Loucy (cell line): ENCODE data around the gene CASQ1.

Experiments
- EZH2phosphoT487 ChIP-seq: fragments of 200-600 bp; IDR thresholded peaks from 2 replicates; pipeline ENCODE4 v1.6.1; 2018; ENCODE audit warnings: antibody characterized with exemption, mild to moderate bottlenecking, moderate library complexity, borderline replicate concordance
- TF ChIP-seq, protein P1 (sequence below): fragments of 200-600 bp; sonication (generic); conservative IDR thresholded peaks from 2 replicates; pipeline ENCODE4 v1.5.1; 2014; ENCODE audit warnings: mild to moderate bottlenecking, antibody characterized with exemption, low read length

DNA sequence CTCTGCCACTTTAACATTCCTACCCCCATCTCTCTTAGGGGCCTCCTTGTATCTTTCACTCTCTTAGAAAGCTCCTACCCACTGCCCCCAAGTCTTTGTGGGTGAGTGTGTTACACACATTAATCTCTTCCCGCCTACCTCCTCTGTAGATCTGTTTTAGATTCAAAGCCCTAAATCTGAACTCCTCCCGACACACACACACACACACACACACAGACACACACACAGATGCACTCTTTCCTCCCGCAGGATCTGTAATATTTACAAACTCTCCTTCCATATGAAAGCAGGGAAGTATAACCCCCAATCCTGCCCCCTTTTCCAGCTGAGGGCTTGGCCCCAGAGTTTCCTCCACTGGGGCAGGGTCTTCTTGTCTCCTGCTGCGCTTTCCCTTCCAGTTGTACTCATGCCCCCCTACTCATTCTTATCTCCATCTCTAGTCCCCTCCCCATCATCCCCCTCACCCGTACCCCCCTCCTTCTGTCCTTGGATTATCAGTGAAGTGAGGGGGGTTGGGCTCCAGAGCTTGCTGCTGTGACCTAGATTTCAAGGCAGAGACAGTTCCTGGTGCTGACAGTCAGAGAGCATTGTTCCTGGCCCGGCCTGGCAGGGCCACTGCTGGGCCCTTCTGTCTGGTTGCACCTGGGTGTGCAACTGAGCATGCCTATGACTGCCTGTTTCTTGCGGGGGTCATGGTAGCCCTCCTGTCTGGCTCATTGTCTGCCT is 19.1 kb downstream of the CASQ1 start:
- TF ChIP-seq EZH2phosphoT487: no peak
- TF ChIP-seq, protein P1, sequence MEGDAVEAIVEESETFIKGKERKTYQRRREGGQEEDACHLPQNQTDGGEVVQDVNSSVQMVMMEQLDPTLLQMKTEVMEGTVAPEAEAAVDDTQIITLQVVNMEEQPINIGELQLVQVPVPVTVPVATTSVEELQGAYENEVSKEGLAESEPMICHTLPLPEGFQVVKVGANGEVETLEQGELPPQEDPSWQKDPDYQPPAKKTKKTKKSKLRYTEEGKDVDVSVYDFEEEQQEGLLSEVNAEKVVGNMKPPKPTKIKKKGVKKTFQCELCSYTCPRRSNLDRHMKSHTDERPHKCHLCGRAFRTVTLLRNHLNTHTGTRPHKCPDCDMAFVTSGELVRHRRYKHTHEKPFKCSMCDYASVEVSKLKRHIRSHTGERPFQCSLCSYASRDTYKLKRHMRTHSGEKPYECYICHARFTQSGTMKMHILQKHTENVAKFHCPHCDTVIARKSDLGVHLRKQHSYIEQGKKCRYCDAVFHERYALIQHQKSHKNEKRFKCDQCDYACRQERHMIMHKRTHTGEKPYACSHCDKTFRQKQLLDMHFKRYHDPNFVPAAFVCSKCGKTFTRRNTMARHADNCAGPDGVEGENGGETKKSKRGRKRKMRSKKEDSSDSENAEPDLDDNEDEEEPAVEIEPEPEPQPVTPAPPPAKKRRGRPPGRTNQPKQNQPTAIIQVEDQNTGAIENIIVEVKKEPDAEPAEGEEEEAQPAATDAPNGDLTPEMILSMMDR: no peak
